GM12891 (cell line): ENCODE data around the gene OGG1.

Experiments used
- PAX5 ChIP-seq: IDR thresholded peaks from 2 replicates; pipeline ENCODE4 v1.6.1; 2011; ENCODE audit warnings: low read length, moderate library complexity, mild to moderate bottlenecking; ENCODE audit not compliant: insufficient read depth, severe bottlenecking
- POLR2A ChIP-seq: IDR thresholded peaks from 2 replicates; pipeline ENCODE4 v1.6.1; 2011; ENCODE audit warnings: low read depth, low read length, control low read depth
- POLR2AphosphoS5 ChIP-seq: IDR thresholded peaks from 2 replicates; pipeline ENCODE4 v1.6.1; 2011; ENCODE audit warnings: low read depth, low read length, control low read depth
- SPI1 ChIP-seq: IDR thresholded peaks from 2 replicates; pipeline ENCODE4 v1.6.1; 2011; ENCODE audit warnings: low read depth, low read length, control low read depth
- TAF1 ChIP-seq: IDR thresholded peaks from 2 replicates; pipeline ENCODE4 v1.6.1; 2011; ENCODE audit warnings: low read depth, low read length, control low read depth

DNA sequence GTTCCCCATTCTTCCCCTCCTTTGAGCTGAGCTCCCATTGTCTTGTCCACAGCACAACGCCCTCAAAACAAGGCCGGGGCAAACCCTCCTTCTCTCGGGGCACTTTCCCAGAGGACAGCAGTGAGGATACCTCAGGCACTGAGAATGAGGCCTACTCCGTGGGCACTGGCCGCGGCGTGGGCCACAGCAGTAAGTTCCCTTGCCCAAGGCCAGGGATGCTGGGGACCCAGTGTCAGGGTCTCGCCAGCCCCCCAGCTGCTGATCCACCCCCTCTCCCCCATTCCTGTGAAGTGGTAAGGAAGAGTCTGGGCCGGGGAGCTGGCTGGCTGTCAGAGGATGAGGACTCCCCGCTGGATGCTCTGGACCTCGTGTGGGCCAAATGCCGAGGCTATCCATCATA lies 4.2 kb upstream of the OGG1 start:
- TF ChIP-seq POLR2AphosphoS5 (no peak), POLR2A (no peak), SPI1 (no peak), PAX5 (no peak), TAF1 (no peak)
